ENCODE data around the gene GAGE10. TPM values are rescaled to one million over a fixed set of nuclear protein-coding genes. Genes with fewer than 3 reads are reported as not detected.
"Not testable (repeated sequence)": the region's sequence is repeated elsewhere in the genome, so short reads cannot be mapped to it uniquely, and the experiment has no call there.

GAGE10 gene
- total RNA-seq, 1 experiment from 2014 or later: not detected

DNA sequence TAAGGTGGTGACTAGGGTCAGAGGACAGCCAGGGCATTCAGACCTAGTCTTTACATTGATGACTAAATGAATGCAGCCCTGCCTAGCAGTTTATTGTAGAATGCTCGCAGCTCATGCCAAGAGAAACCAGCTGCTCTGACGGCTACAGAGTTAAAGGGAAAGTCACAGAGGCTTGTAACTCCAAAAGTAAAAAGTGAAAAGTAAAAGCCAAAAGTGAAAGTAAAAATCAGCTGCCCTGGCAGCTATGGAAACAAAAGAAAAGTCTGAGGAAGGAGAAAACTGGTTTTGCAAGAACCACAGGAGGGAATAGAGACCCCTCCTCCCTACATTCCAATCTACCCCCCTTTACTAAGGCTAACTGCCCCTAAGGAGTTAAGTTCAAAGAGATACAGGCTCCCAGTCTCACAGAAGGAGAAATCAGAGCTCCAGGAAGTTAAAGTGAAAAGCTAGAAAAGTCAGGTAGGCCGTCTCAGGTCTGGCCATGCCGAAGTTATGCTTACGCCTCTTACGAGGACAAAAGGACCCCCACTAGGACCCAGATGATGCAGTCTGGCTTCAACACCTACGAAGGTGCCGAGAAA, 6.0 kb downstream of the GAGE10 start:
- in situ Hi-C loops (cut with HindIII; ENCODE audit: low pct_unique_long_range_greater_than_20kb, low sequenced_read_pairs): no loop called here
- no peak for DNase-seq (ENCODE audit: low read depth)

DNA sequence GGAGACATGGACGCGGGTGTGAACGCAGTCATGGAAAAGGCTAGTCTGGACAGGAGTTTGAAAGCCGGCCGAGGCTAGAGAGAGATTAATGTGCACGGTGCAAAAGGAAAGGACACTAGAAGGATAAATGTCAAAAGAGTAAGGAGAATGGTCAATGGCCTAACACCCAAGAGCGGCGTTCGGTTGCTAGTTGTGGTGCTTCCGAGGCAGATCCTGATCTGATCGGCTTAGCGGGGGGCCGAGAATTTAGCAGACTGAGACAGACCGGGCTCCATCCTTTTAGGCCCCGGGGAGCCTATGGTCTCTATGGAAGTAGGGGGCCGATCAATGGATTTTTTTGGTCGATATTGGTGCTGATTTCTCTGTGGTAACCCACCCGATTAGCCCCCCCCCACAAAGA, 6.9 kb downstream of the GAGE10 start:
- in situ Hi-C loops (cut with HindIII; ENCODE audit: low pct_unique_long_range_greater_than_20kb, low sequenced_read_pairs): no loop called here
- DNase-seq (ENCODE audit: low read depth): no peak

DNA sequence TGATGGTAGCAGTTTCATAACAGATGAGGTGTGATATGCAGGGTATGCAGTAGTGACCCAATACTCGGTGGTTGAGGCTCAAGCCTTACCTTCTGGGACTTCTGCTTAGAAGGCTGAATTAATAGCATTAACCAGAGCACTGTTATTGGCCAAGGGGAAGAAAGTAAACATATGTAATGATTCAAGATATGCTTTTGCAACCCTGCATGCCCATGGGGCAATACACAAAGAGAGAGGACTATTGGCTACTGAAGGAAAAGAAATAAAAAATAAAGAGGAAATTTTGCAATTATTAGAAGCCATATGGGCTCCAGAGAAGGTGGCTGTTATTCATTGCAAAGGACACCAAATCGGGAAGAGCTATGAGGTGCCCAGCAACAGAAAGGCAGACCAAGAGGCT, 8.7 kb downstream of the GAGE10 start:
- DNase-seq (ENCODE audit: low read depth): no peak
- in situ Hi-C loops (cut with HindIII; ENCODE audit: low pct_unique_long_range_greater_than_20kb, low sequenced_read_pairs): no loop called here

DNA sequence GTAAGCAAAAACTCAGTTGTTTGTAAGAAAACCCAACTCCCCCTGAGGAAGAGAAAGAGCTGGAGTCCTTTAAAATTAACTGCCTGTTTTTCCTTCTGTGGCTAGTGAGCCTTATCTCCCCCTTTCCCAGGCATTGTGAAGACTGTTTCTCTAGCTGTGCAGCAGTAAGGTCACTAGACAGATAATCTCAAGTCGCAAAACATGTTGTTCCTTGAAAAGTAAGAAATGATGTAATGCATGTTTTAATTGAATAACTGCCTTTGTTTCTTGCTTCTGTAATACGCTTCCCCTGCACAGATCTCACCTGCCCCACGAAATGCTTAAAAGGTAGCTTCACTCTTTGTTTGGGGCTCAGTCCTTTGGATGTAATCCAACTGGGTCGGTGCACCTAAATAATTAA, 12.6 kb downstream of the GAGE10 start:
- DNase-seq (ENCODE audit: low read depth): no peak
- in situ Hi-C loops (cut with HindIII; ENCODE audit: low pct_unique_long_range_greater_than_20kb, low sequenced_read_pairs): no loop called here

DNA sequence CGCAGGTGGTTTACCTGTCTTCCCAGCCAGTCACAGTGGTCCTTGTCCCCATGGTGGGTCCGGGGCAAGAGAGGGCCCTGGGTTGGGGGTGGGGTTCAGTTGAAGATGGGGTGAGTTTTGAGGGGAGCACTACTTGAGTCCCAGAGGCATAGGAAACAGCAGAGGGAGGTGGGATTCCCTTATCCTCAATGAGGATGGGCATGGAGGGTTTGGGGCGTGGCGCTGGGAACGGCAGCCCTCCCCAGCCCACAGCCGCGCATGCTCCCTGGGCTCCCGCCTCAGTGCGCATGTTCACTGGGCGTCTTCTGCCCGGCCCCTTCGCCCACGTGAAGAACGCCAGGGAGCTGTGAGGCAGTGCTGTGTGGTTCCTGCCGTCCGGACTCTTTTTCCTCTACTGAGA, 18.3 kb downstream of the GAGE10 start, which contains the start of gene GAGE12J:
GAGE12J (plus strand) TSS at position 301 of the 400 bp plus-strand sequence. CDS start 1,157 bp downstream, outside the sequence.
- DNase-seq (ENCODE audit: low read depth); in situ Hi-C loops (cut with HindIII; ENCODE audit: low pct_unique_long_range_greater_than_20kb, low sequenced_read_pairs): not testable (repeated sequence)

DNA sequence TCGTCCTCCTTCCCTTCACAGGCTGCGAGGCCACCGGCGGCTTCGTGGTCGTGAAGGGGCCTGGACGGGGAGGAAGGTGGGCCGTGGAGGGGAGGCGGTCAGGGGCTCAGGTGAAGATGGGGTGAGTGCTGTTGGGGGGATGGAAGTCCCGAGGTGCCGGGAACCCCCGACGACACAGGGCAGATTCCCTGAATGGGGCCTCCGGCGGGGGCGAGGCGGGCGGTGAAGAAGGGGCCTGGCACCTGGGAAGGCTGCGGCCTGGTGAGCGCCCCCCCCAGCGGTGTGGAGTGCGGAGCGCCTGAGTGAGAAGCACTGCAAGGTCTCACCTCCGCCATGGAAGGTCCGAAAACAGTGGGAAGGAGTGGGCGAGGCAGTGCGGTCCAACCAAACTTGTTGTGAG, 18.8 kb downstream of the GAGE10 start:
- DNase-seq (ENCODE audit: low read depth); in situ Hi-C loops (cut with HindIII; ENCODE audit: low pct_unique_long_range_greater_than_20kb, low sequenced_read_pairs): not testable (repeated sequence)

DNA sequence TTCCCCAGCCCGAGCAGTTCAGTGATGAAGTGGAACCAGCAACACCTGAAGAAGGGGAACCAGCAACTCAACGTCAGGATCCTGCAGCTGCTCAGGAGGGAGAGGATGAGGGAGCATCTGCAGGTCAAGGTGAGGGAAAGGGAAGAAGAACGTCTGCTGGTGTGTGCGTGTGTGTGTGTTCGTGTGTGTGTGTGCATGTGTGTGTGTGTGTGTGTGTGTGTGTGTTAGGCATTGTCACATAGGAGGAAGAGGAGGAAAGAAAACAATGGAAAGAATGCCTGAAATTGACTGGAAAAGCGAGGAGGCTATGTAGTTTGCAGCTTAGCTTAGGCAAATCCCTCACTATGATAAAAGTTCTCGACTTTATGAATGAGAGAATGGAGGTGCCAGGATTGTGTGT, 20.3 kb downstream of the GAGE10 start:
- in situ Hi-C loops (cut with HindIII; ENCODE audit: low pct_unique_long_range_greater_than_20kb, low sequenced_read_pairs); DNase-seq (ENCODE audit: low read depth): not testable (repeated sequence)

DNA sequence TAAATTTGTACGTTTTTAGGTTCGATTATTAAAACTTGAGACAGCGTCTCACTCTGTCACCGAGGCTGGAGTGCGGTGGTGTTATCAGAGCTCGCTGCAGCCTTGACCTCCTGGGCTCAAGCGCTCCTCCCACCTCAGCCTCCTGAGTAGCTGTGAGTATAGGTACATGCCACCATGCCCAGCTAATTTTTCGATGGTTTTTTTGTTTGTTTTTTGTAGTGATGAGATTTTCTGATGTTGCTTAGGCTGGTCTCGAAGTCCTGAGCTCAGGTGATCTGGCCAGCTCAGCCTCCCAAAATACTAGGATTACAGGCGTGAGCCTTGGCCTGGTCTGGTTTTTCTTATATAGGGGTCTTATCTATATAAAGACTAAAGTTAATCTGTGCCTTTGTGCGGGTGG, 27.0 kb downstream of the GAGE10 start:
- DNase-seq (ENCODE audit: low read depth); in situ Hi-C loops (cut with HindIII; ENCODE audit: low pct_unique_long_range_greater_than_20kb, low sequenced_read_pairs): not testable (repeated sequence)

DNA sequence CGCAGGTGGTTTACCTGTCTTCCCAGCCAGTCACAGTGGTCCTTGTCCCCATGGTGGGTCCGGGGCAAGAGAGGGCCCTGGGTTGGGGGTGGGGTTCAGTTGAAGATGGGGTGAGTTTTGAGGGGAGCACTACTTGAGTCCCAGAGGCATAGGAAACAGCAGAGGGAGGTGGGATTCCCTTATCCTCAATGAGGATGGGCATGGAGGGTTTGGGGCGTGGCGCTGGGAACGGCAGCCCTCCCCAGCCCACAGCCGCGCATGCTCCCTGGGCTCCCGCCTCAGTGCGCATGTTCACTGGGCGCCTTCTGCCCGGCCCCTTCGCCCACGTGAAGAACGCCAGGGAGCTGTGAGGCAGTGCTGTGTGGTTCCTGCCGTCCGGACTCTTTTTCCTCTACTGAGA, 27.8 kb downstream of the GAGE10 start, which contains the start of gene GAGE13:
GAGE13 (plus strand) TSS at position 301 of the 400 bp plus-strand sequence. CDS start 1,156 bp downstream, outside the sequence.
- DNase-seq (ENCODE audit: low read depth); in situ Hi-C loops (cut with HindIII; ENCODE audit: low pct_unique_long_range_greater_than_20kb, low sequenced_read_pairs): not testable (repeated sequence)

DNA sequence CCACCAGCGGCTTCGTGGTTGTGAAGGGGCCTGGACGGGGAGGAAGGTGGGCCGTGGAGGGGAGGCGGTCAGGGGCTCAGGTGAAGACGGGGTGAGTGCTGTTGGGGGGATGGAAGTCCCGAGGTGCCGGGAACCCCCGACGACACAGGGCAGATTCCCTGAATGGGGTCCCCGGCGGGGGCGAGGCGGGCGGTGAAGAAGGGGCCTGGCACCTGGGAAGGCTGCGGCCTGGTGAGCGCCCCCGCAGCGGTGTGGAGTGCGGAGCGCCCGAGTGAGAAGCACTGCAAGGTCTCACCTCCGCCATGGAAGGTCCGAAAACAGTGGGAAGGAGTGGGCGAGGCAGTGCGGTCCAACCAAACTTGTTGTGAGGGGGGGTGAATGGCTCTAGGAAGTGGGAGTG, 28.4 kb downstream of the GAGE10 start:
- DNase-seq (ENCODE audit: low read depth); in situ Hi-C loops (cut with HindIII; ENCODE audit: low pct_unique_long_range_greater_than_20kb, low sequenced_read_pairs): not testable (repeated sequence)

DNA sequence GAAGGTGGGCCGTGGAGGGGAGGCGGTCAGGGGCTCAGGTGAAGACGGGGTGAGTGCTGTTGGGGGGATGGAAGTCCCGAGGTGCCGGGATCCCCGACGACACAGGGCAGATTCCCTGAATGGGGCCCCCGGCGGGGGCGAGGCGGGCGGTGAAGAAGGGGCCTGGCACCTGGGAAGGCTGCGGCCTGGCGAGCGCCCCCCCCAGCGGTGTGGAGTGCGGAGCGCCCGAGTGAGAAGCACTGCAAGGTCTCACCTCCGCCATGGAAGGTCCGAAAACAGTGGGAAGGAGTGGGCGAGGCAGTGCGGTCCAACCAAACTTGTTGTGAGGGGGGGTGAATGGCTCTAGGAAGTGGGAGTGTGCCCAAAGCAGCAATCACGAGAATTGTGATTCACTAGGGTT, 38.0 kb downstream of the GAGE10 start:
- in situ Hi-C loops (cut with HindIII; ENCODE audit: low pct_unique_long_range_greater_than_20kb, low sequenced_read_pairs); DNase-seq (ENCODE audit: low read depth): not testable (repeated sequence)

DNA sequence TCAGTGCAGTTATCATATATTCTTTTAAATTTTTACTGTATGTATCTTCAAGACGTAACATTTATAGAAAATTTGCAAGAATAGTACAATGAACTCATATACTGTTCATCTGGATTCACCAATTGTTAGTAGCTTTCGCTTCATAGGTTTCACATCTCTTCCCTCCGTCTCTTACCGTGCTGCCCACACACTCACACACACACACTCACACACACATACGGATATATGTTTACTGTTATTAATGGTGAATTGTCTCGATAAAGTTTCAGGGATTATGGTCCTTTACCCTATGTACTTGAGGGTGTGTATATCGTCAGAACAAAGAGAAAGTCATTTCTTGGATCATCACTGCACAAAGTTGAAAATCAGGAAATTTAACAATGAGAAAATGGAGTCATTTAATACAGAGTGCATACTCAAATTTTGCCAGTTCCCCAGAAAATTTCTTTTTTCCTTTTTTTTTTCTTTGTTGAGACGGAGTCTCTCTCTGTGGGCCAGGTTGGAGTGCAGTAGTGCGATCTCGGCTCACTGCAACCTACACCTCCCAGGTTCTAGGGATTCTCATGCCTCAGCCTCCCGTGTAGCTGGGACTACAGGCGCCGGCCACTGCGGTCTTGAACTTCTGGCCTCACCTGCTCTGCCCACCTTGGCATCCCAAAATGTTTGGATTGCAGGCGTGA, 41.2 kb downstream of the GAGE10 start:
- DNase-seq (ENCODE audit: low read depth); in situ Hi-C loops (cut with HindIII; ENCODE audit: low pct_unique_long_range_greater_than_20kb, low sequenced_read_pairs): not testable (repeated sequence)

DNA sequence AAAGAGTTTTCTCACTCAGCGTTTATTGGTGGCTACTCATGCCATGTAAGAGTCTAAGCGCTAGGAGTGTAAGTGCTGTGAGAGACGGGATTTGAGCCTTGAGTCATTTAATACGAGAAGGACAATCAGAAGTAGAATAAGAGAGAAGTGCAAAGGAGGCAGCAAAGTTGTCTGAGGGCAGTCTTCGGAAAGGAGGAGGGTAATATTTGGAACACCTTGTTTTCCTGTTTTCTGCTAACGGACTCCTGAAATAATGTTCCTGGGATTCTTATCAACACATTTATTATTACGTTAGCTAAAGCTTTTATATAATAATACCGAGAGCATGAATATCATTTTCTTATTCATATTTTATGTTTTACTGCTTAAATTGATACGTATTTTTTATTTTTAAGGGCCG, 42.0 kb downstream of the GAGE10 start:
- DNase-seq (ENCODE audit: low read depth); in situ Hi-C loops (cut with HindIII; ENCODE audit: low pct_unique_long_range_greater_than_20kb, low sequenced_read_pairs): not testable (repeated sequence)

DNA sequence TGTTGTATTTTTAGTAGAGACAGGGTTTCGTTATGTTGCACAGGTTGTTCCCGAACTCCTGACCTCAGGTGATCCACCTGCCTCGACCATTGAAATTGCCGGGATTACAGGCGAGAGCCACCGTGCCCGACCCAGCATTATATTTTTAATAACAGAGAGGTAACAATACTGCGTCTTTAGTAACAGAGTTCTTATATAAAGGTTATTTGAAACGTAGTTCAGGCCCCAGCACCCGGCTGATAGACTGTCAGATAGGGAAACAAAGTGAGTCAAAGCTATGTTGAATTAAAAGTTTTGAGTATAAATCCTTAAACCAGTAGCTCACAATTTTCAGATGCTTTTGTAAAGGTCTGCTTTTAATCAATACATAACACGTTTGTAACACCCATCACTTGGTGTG, 42.7 kb downstream of the GAGE10 start:
- in situ Hi-C loops (cut with HindIII; ENCODE audit: low pct_unique_long_range_greater_than_20kb, low sequenced_read_pairs); DNase-seq (ENCODE audit: low read depth): not testable (repeated sequence)

Other genes with a start within 250 kb of the GAGE10 start
- not detected in 2 replicates for gene CCDC120, start 244.6 kb upstream of the GAGE10 start, total RNA-seq (2014; rRNA removed; shearing (Covaris generic); ENCODE audit: low replicate concordance)
- gene PRAF2, start 229.6 kb upstream of the GAGE10 start, total RNA-seq (2014; rRNA removed; shearing (Covaris generic); ENCODE audit: low replicate concordance): 1.9 and 4.4 TPM in 2 replicates
- gene WDR45, start 223.8 kb upstream of the GAGE10 start, total RNA-seq (2014; rRNA removed; shearing (Covaris generic); ENCODE audit: low replicate concordance): 22.3 and 34.1 TPM in 2 replicates
- 32.6 and 46.4 TPM in 2 replicates for gene GPKOW, start 179.9 kb upstream of the GAGE10 start, total RNA-seq (2014; rRNA removed; shearing (Covaris generic); ENCODE audit: low replicate concordance)
- gene MAGIX, start 140.9 kb upstream of the GAGE10 start, total RNA-seq (2014; rRNA removed; shearing (Covaris generic); ENCODE audit: low replicate concordance): 1.7 and 7.6 TPM in 2 replicates
- 72.9 and 86.3 TPM in 2 replicates for gene PLP2, start 131.7 kb upstream of the GAGE10 start, total RNA-seq (2014; rRNA removed; shearing (Covaris generic); ENCODE audit: low replicate concordance)
- gene PRICKLE3, start 117.3 kb upstream of the GAGE10 start, total RNA-seq (2014; rRNA removed; shearing (Covaris generic); ENCODE audit: low replicate concordance): 6.1 and 55.0 TPM in 2 replicates
- not detected in 2 replicates for gene SYP, start 103.5 kb upstream of the GAGE10 start, total RNA-seq (2014; rRNA removed; shearing (Covaris generic); ENCODE audit: low replicate concordance)
- not detected in 2 replicates for gene CACNA1F, start 70.3 kb upstream of the GAGE10 start, total RNA-seq (2014; rRNA removed; shearing (Covaris generic); ENCODE audit: low replicate concordance)
- gene CCDC22, start 68.2 kb upstream of the GAGE10 start, total RNA-seq (2014; rRNA removed; shearing (Covaris generic); ENCODE audit: low replicate concordance): 42.4 and 58.4 TPM in 2 replicates
- not detected in 2 replicates for gene FOXP3, start 38.9 kb upstream of the GAGE10 start, total RNA-seq (2014; rRNA removed; shearing (Covaris generic); ENCODE audit: low replicate concordance)
- 14.4 and 18.5 TPM in 2 replicates for gene PPP1R3F, start 33.9 kb upstream of the GAGE10 start, total RNA-seq (2014; rRNA removed; shearing (Covaris generic); ENCODE audit: low replicate concordance)
- gene GAGE12J, start 18.4 kb downstream of the GAGE10 start, total RNA-seq (2014; rRNA removed; shearing (Covaris generic); ENCODE audit: low replicate concordance): not detected in 2 replicates
- gene GAGE13, start 27.9 kb downstream of the GAGE10 start, total RNA-seq (2014; rRNA removed; shearing (Covaris generic); ENCODE audit: low replicate concordance): not detected in 2 replicates
- not detected in 2 replicates for gene GAGE12C, start 228.5 kb downstream of the GAGE10 start, total RNA-seq (2014; rRNA removed; shearing (Covaris generic); ENCODE audit: low replicate concordance)
- not detected in 2 replicates for gene GAGE12D, start 238.1 kb downstream of the GAGE10 start, total RNA-seq (2014; rRNA removed; shearing (Covaris generic); ENCODE audit: low replicate concordance)
- gene GAGE12E, start 247.6 kb downstream of the GAGE10 start, total RNA-seq (2014; rRNA removed; shearing (Covaris generic); ENCODE audit: low replicate concordance): not detected in 2 replicates

Measured in Caki2 (cell line).